Occipital lobe (tissue), 2 donors: Measurements from ENCODE around the gene VAMP7. TPM values are rescaled to one million over a fixed set of nuclear protein-coding genes. Genes with fewer than 3 reads are reported as not detected.
A peak's percentile ranks its signal among the peaks of the same experiment; 100 is the strongest.
"Not testable (repeated sequence)": the region's sequence is repeated elsewhere in the genome, so short reads cannot be mapped to it uniquely, and the experiment has no call there.

ENCODE experiments used
- DNase-seq: peaks from one replicate; lab custom pipeline; 2025; lab: John Stamatoyannopoulos, UW
- total RNA-seq: library from RNA; depleted of rRNA; stranded (reverse); fragments of >200 nt; gene quantifications from one replicate; pipeline ENCODE4 v1.2.3, GENCODE V29; 2014

Gene VAMP7, protein sequence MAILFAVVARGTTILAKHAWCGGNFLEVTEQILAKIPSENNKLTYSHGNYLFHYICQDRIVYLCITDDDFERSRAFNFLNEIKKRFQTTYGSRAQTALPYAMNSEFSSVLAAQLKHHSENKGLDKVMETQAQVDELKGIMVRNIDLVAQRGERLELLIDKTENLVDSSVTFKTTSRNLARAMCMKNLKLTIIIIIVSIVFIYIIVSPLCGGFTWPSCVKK
- total RNA-seq: 29.9 TPM

DNA sequence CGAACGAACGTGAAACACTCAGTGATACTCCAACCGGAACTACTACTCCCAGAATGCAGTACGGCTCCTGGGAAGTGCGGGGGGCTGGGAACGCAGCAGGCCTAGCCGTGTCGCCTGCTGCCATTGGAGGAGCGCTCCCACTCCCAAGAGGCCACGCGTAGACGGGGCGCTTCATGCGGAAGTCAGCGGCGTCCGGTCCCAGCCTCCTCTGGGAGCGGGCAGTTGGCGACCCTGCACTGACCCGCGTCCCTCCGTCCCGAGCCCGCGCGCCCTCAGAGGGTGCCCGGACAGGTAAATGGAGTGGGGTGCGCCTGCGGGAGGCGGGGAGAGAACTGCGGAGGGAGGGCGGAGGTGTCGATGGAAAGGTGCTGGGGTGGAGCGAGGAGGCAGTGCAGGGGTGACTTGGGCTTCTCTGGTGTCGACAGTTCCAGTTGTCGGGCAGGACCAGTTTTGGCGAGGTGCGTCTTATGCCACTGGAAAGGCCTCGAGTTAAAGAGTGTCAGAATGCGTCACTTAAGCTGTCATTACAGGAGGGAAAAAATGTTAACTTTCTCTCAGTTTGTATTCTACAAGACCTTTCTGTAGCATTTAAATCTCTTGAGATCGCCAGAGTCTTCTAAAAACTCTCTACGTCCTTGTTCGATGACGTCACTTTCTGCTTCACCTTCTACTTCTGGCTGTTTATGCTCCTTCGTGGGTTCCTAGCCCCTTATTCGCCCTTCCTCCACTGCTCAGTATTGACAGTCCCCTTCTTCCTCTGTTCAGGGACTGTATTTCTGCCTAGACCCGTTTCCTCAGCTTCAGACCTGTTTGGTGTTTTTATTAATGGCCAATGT, at the start of gene VAMP7:
Gene VAMP7, plus strand, starts transcription at position 188 of the 836 bp plus-strand sequence. CDS start 8,122 bp downstream, outside the sequence.
- peak; percentile 82 for DNase-seq

GRCh38 chrX:155841232-155841631, 39.9 kb upstream of the VAMP7 start:
- DNase-seq: no peak

DNA sequence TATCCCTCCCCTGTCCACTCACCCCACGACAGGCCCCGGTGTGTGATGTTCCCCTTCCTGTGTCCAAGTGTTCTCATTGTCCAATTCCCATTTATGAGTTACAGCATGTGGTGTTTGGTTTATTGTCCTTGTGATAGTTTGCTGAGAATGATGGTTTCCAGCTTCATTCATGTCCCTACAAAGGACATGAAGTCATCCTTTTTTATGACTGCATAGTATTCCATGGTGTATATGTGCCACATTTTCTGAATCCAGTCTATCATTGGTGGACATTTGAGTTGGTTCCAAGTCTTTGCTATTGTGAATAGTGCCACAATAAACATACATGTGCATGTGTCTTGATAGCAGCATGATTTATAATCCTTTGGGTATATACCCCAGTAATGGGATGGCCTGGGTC, 29.4 kb upstream of the VAMP7 start:
- DNase-seq: not testable (repeated sequence)

DNA sequence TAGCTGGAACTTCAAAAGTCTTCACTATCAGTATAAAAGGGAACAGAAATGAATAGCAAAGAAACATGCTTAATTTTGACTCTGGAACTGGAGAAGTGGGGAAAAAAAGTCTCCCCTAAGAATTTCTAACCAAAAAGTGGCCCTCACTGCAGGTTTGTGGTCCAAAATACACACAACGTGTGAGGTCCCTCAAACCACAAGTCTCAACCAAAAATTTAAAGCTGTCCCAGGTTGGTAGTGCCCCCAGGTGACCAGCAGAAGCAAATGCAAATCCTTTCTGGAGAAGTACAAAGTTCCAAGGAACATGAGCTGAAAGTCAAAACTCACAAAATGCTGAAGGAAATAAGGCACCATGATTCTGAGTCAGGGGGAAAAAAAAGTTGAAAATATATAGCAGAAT, 23.6 kb upstream of the VAMP7 start:
- DNase-seq: no peak

DNA sequence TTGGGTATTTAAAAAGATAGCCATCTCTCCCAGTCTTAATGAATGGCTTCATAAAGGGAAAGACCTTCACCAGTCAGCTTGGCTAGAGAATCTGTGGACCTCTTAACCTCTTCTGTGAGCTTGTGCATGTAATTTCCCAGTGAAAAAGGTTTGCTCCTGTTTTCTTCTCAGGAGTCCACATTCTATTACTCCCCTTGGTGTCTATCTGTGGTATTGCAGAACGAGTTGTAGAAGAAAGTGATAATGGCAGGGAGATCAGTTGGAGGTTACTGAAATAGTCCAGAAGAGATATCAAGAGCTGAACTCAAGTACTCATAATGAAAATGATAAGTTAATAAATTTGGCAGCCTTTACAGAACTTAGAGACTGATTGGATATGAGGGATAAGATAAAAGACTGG, 16.5 kb upstream of the VAMP7 start:
- DNase-seq: no peak

- DNase-seq: no peak
Observed at GRCh38 chrX:155865193-155865592, 16.0 kb upstream of the VAMP7 start.

DNA sequence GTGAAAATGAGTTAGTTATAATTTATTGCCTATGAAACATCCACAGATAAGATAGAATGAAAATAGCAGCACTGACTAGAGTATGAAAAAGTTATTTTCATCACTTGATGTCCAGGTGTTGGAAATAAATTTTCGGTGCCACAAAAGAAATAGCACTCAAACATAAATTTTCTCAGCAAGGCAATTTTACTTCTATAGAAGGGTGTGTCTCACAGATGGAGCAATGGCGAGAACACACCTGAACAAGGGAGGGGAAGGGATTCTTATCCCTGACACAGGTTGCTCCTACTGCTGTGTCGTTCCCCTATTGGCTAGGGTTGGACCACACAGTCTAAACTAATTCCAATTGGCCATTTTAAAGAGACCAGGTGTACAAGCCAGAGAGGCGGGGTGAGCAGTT, 13.3 kb upstream of the VAMP7 start:
- no peak for DNase-seq

DNA sequence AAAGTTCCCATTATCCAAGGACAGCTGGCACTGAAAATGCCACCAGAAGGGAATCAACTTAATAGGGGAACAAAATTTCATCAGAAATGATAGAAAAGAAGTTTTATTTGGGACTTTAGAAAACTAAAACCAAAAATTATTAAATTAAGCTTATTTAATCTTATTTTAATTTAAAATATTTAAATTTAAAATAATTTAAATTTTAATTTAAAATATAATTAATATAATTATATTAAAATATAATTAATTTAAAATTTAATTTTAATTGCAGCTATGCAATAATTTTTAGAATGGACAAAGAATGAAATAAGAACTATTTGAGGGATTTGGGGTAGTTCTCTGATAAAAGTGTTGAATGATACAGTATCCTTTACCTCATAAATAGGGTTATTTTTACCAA, 10.2 kb upstream of the VAMP7 start:
- DNase-seq: no peak

- DNase-seq: no peak
Observed at GRCh38 chrX:155871934-155872333, 9.2 kb upstream of the VAMP7 start.

GRCh38 chrX:155873188-155873587, 8.0 kb upstream of the VAMP7 start:
- no peak for DNase-seq

GRCh38 chrX:155874571-155875244, 6.4 kb upstream of the VAMP7 start:
- DNase-seq: no peak

GRCh38 chrX:155876704-155877103, 4.4 kb upstream of the VAMP7 start:
- DNase-seq: no peak

- DNase-seq: no peak
Observed at GRCh38 chrX:155877288-155877687, 3.9 kb upstream of the VAMP7 start.

DNA sequence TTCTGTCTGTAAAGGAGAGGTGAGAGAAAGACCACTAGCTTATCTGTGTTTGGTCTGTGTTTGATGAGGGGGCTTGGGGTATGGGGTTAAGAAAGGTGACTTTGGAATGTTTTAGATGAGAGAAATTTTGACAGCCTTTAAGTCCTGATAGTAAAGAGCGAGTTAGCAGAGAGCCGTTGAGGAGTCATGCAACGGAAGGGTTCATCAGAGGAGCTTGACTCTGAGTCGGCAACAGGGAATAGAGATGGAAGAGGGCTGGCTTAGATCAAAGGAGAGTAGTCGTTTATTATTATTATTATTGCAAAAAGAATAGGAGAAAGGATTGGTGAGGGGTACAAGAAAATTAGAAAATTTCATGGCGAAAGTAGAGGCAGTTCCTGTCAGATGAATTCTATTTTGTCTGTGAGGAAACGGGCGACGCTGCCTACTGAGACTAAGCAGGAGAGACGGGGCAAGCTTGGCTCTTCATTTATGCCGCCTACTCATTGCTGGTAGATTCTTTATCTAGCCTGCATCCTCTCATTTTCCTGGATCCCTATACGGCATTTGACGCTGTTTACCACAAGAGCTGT, 473 bp upstream of the VAMP7 start:
- no peak for DNase-seq

DNA sequence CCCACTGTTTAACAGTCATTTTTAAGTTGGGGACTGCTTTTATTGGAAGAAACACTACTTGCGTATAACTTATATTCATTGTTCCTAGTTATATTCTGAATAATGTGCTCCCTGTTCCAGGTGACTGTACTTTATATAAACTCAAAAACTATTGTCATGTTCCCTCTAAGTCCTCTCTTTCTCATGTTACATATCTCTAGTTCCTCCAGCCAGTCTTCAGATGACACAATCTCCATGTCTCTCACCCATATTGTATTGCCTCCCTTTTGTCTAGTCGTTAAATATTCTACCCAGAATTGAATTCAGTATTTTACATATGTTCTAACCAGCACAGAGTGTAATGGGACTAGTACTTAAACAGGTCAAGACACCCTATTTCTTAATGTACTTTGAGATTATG, 5.3 kb downstream of the VAMP7 start:
- DNase-seq: no peak

DNA sequence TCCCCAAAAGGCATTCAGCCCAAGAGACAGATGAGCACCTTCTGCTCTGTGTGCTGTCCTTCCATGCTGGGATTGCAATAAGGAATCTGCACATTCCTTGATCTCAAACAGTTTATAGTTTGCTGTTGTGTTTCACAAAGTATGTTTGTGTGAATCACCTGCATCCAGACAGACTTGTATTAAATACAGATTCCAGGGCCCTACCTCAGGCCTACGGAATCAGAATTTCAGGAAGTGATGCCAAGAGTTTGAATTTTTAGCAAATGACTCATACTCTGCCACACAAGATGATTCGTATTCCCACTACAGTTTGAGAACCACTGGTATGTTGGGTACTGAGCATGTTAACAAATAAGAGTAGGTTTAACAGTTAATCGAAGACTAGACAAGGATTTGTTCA, 7.0 kb downstream of the VAMP7 start:
- no peak for DNase-seq

DNA sequence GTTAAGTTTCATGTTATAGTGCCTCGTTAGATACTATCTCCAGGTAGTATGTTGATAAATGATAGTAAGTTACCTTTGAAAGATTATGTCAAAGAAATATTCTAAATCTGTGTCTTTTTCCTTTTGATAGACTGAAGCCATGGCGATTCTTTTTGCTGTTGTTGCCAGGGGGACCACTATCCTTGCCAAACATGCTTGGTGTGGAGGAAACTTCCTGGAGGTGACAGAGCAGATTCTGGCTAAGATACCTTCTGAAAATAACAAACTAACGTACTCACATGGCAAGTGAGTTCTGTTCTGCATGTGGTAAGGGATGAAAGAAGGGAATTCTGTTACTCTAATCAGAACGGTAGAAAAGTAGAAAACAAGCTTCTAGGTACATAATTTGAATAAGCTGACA, 8.2 kb downstream of the VAMP7 start:
- DNase-seq: no peak

- DNase-seq: no peak
Observed at GRCh38 chrX:155891446-155892210, 10.5 kb downstream of the VAMP7 start.

GRCh38 chrX:155893521-155893920, 12.4 kb downstream of the VAMP7 start:
- DNase-seq: no peak

- no peak for DNase-seq
Observed at GRCh38 chrX:155896512-155896911, 15.4 kb downstream of the VAMP7 start.

DNA sequence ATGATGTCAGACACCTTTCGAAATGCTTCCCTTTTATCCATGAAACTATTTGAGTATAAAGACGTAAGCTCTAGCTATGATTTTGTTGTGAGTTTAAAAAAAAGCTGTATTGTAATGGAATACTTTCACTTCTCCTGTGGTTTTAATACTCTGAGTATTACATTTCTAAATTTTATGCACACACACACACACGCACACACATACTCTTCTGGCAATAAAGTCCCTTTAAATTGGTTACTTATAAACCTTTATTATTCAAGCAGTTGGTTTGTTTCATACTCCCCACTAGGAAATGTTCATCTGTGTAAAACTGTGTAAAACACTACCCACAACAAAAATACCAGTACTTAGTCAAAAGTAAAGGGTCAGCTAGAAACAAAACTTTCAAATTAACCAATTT, 18.2 kb downstream of the VAMP7 start:
- DNase-seq: no peak
